OCI-LY1 (cell line): Measurements from ENCODE around the gene TRIM26.

Source experiments
- EZH2 ChIP-seq: fragments of 200-600 bp; sonication (generic), shearing (Covaris generic); IDR thresholded peaks from 2 replicates; pipeline ENCODE4 v1.8.0; 2017; ENCODE audit warnings: borderline replicate concordance, mixed run types, mild to moderate bottlenecking, antibody characterized with exemption, low read length, moderate library complexity, mixed read lengths
- TF ChIP-seq, protein P1 (sequence below): fragments of 200-600 bp; sonication (generic), shearing (Covaris generic); IDR thresholded peaks from 2 replicates; pipeline ENCODE4 v1.5.1; 2017; ENCODE audit warnings: mild to moderate bottlenecking, antibody characterized with exemption, low read length, moderate library complexity, mixed read lengths

DNA sequence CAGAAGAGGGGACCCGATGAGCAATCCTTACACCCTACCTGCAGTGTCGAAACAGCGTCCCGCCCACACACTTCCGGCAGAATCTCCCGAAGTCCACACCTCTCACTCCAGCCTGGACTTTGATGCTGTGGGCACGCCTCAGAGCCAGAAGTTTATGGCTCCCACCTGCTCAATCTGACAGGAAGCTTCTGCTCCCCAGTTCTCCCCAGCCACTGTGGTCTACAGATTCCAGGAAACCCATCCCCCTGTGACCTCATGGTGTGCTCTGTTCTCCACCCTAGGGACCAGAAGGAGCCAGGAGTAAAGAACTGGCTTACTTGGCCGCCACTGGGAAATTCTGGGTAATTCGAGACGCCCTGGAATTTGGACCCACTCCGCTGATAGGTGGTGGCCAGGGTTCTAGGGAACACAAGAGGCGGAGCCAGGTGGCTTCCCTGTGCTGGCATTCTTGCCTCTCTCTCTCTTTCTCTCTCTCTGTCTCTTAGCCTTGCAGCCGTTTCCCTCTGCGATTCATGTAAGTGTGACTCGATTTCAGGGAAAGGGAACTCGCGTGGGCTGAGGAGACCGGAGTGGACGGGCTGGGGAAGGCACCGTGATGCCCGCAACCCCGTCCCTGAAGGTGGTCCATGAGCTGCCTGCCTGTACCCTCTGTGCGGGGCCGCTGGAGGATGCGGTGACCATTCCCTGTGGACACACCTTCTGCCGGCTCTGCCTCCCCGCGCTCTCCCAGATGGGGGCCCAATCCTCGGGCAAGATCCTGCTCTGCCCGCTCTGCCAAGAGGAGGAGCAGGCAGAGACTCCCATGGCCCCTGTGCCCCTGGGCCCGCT is 49.9 kb downstream of the TRIM26 start, which contains the start of gene TRIM15:
- TF ChIP-seq, protein P1, sequence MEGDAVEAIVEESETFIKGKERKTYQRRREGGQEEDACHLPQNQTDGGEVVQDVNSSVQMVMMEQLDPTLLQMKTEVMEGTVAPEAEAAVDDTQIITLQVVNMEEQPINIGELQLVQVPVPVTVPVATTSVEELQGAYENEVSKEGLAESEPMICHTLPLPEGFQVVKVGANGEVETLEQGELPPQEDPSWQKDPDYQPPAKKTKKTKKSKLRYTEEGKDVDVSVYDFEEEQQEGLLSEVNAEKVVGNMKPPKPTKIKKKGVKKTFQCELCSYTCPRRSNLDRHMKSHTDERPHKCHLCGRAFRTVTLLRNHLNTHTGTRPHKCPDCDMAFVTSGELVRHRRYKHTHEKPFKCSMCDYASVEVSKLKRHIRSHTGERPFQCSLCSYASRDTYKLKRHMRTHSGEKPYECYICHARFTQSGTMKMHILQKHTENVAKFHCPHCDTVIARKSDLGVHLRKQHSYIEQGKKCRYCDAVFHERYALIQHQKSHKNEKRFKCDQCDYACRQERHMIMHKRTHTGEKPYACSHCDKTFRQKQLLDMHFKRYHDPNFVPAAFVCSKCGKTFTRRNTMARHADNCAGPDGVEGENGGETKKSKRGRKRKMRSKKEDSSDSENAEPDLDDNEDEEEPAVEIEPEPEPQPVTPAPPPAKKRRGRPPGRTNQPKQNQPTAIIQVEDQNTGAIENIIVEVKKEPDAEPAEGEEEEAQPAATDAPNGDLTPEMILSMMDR: no peak
- no peak for TF ChIP-seq EZH2
